ENCODE data around the gene FRAS1. TPM values are rescaled to one million over a fixed set of nuclear protein-coding genes. Genes with fewer than 3 reads are reported as not detected.

Gene FRAS1
- total RNA-seq, 1 experiment from 2014 or later: 82.0 TPM

DNA sequence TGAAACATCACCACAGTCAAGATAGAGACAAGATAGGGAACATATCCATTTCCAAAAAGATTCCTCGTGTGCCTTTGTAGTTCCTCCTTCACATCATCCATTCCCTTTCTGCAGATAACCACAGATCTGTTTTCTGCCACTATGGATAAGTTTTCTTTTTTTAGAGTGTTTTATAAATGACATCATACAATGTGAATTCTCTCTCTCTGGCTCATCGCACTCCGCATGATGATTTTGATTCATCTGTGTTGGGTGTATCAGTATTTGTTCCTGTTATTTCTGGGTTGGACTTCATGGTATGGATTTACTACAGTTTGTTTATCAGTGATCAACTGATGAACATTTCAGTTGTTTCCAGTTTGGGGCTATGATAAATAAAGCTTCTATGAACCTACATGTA lies 471.2 kb downstream of the FRAS1 start:
- no peak overlapping the region for H3K27ac Mint-ChIP-seq
- ChIA-PET CTCF (no interaction called here), POLR2A (no interaction called here)
- no peak for DNase-seq (ENCODE audit: low spot score)
- no peaks in the 10 kb centered on the region for H3K4me1 Mint-ChIP-seq
- H3K27me3 Mint-ChIP-seq (ENCODE audit: low read depth): no peaks in the 10 kb centered on the region
- H3K4me3 Mint-ChIP-seq: no peak overlapping the region
- 0 out of 2 replicates have a peak, but pooled peaks cover 4% of the 10 kb centered on the region for H3K9me3 Mint-ChIP-seq
- peaks cover 11% of the 10 kb centered on the region for H3K36me3 Mint-ChIP-seq
- TF ChIP-seq ZNF263 (CRISPR knock-in tag; IDR thresholded peaks at IDR 0.05; ENCODE audit: low read depth) (no peak), TEAD1 (CRISPR knock-in tag; IDR thresholded peaks at IDR 0.05) (no peak), IRF2 (CRISPR knock-in tag; IDR thresholded peaks at IDR 0.05; ENCODE audit: borderline replicate concordance, low read depth) (no peak), OVOL2 (CRISPR knock-in tag; IDR thresholded peaks at IDR 0.05; ENCODE audit: borderline replicate concordance) (no peak), FOXK1 (CRISPR knock-in tag; IDR thresholded peaks at IDR 0.05) (no peak)
- TF ChIP-seq, protein P1, sequence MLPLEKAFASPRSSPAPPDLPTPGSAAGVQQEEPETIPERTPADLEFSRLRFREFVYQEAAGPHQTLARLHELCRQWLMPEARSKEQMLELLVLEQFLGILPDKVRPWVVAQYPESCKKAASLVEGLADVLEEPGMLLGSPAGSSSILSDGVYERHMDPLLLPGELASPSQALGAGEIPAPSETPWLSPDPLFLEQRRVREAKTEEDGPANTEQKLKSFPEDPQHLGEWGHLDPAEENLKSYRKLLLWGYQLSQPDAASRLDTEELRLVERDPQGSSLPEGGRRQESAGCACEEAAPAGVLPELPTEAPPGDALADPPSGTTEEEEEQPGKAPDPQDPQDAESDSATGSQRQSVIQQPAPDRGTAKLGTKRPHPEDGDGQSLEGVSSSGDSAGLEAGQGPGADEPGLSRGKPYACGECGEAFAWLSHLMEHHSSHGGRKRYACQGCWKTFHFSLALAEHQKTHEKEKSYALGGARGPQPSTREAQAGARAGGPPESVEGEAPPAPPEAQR (CRISPR knock-in tag; IDR thresholded peaks at IDR 0.05): no peak
- TF ChIP-seq, protein P2, sequence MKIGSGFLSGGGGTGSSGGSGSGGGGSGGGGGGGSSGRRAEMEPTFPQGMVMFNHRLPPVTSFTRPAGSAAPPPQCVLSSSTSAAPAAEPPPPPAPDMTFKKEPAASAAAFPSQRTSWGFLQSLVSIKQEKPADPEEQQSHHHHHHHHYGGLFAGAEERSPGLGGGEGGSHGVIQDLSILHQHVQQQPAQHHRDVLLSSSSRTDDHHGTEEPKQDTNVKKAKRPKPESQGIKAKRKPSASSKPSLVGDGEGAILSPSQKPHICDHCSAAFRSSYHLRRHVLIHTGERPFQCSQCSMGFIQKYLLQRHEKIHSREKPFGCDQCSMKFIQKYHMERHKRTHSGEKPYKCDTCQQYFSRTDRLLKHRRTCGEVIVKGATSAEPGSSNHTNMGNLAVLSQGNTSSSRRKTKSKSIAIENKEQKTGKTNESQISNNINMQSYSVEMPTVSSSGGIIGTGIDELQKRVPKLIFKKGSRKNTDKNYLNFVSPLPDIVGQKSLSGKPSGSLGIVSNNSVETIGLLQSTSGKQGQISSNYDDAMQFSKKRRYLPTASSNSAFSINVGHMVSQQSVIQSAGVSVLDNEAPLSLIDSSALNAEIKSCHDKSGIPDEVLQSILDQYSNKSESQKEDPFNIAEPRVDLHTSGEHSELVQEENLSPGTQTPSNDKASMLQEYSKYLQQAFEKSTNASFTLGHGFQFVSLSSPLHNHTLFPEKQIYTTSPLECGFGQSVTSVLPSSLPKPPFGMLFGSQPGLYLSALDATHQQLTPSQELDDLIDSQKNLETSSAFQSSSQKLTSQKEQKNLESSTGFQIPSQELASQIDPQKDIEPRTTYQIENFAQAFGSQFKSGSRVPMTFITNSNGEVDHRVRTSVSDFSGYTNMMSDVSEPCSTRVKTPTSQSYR (CRISPR knock-in tag; IDR thresholded peaks at IDR 0.05): no peak
- TF ChIP-seq, protein P3, sequence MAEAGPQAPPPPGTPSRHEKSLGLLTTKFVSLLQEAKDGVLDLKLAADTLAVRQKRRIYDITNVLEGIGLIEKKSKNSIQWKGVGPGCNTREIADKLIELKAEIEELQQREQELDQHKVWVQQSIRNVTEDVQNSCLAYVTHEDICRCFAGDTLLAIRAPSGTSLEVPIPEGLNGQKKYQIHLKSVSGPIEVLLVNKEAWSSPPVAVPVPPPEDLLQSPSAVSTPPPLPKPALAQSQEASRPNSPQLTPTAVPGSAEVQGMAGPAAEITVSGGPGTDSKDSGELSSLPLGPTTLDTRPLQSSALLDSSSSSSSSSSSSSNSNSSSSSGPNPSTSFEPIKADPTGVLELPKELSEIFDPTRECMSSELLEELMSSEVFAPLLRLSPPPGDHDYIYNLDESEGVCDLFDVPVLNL (CRISPR knock-in tag; IDR thresholded peaks at IDR 0.05; ENCODE audit: borderline replicate concordance, low read depth): no peak
- ATAC-seq: no peak

DNA sequence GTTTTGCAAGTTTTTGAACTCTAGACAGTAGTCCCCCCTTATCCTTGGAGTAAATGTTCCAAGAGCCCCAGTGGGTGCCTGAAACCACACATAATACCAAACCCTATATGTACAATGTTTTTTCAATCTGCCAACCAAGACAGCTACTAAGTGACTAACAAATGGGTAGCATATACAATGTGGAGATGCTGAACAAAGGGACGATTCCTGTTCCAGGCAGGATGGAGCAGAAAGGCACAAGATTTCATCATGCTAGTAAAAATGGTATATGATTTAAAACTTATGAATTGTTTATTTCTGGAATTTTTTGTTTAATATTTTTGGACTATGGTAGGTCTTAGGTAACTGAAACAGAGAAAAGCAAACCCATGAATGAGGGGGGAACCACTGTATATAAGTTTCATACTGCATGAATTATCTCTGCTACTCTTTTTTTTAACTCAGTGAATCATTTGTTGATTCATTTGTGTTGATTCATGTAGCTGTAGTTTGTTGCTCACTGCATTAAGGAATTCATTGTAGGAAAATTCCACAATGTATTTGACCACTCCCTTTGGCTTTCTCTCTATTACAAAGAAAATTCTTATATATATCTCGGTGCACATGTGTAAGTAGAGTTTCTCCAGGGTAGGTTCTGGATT lies 472.6 kb downstream of the FRAS1 start:
- no peaks in the 10 kb centered on the region for H3K27me3 Mint-ChIP-seq (ENCODE audit: low read depth)
- no peaks in the 10 kb centered on the region; the same call in 1 of the 2 replicates for H3K4me1 Mint-ChIP-seq
- no peak for TF ChIP-seq CREM (CRISPR knock-in tag; IDR thresholded peaks at IDR 0.05)
- 0 out of 2 replicates have a peak, but pooled peaks cover 4% of the 10 kb centered on the region for H3K9me3 Mint-ChIP-seq
- H3K27ac Mint-ChIP-seq: no peak overlapping the region
- no peak for ATAC-seq
- DNase-seq (ENCODE audit: low spot score): no peak
- H3K4me3 Mint-ChIP-seq: no peak overlapping the region
- ChIA-PET CTCF (no interaction called here), POLR2A (no interaction called here)
- peaks cover 4% of the 10 kb centered on the region for H3K36me3 Mint-ChIP-seq

DNA sequence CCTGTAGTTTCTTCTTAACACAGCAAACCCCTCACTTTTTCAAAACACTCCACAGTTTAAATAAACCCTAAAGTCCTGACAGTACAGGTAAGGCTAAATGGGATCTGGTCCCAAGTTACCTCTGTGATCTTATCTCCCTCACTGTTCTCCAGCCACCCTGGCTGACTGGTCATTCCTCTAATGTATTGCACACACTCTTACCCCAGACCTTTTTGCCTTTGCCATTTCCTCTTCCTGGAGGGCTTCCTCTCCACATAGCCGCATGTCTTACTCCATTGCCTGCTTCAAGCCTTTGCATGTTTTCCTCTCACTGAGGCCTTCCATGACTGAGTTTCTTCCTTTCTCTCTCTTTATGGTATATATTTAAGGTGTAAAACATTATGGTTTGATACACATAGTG lies 474.9 kb downstream of the FRAS1 start:
- peaks cover 24% of the 10 kb centered on the region for H3K36me3 Mint-ChIP-seq
- no peaks in the 10 kb centered on the region; the same call in 1 of the 2 replicates for H3K4me1 Mint-ChIP-seq
- ATAC-seq (no peak), DNase-seq (ENCODE audit: low spot score) (no peak)
- TF ChIP-seq NFATC4 (CRISPR knock-in tag; IDR thresholded peaks at IDR 0.05) (no peak), NR1H2 (CRISPR knock-in tag; IDR thresholded peaks at IDR 0.05) (no peak), ZNF416 (CRISPR knock-in tag; IDR thresholded peaks at IDR 0.05) (no peak), ZNF423 (CRISPR knock-in tag; IDR thresholded peaks at IDR 0.05) (no peak)
- TF ChIP-seq, protein P4, sequence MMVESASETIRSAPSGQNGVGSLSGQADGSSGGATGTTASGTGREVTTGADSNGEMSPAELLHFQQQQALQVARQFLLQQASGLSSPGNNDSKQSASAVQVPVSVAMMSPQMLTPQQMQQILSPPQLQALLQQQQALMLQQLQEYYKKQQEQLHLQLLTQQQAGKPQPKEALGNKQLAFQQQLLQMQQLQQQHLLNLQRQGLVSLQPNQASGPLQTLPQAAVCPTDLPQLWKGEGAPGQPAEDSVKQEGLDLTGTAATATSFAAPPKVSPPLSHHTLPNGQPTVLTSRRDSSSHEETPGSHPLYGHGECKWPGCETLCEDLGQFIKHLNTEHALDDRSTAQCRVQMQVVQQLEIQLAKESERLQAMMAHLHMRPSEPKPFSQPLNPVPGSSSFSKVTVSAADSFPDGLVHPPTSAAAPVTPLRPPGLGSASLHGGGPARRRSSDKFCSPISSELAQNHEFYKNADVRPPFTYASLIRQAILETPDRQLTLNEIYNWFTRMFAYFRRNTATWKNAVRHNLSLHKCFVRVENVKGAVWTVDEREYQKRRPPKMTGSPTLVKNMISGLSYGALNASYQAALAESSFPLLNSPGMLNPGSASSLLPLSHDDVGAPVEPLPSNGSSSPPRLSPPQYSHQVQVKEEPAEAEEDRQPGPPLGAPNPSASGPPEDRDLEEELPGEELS (CRISPR knock-in tag; IDR thresholded peaks at IDR 0.05): no peak
- no peaks in the 10 kb centered on the region for H3K27me3 Mint-ChIP-seq (ENCODE audit: low read depth)
- no peak overlapping the region for H3K27ac Mint-ChIP-seq
- no peak overlapping the region for H3K4me3 Mint-ChIP-seq
- CTCF ChIA-PET: no interaction called here
- H3K9me3 Mint-ChIP-seq: 0 out of 2 replicates have a peak, but pooled peaks cover 4% of the 10 kb centered on the region
- POLR2A ChIA-PET: no interaction called here

All from WTC11 (cell line).